Measurements from ENCODE around the gene CYP2A7. TPM values are rescaled to one million over a fixed set of nuclear protein-coding genes. Genes with fewer than 3 reads are reported as not detected.
"Not testable (repeated sequence)": the region's sequence is repeated elsewhere in the genome, so short reads cannot be mapped to it uniquely, and the experiment has no call there.

CYP2A7 gene
- polyA plus RNA-seq, 1 donor (not counting 4 experiments of a cell fraction or from before 2014, with no cell fraction given), result not detected

DNA sequence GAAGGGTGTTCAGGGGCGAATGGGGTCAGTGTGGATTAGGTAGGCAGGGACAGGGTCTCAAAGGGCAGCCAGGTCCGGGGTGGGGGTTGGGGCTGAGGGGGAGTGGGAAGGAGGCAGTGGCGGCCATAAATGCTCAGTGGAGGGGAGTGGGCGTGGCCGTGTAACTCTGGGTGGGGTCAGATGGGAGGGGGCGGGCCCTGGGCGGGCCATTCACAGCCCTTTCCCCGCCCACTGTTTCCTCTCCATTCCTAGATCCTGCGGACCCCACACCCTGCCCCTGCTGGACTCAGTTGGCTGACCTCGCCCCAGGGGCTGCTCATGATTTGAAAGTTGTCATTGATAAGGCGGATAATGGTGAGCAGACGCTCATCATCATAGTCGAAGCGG is 55.7 kb downstream of the CYP2A7 start:
- H3K9me3 ChIP-seq (ENCODE audit: control insufficient read depth, low read depth, low read length); H2AFZ ChIP-seq (ENCODE audit: control insufficient read depth, low read length); FAIRE-seq; H3K27me3 ChIP-seq (ENCODE audit: control insufficient read depth, extremely low read depth, insufficient read depth, low read length); H3K36me3 ChIP-seq (ENCODE audit: control insufficient read depth in 2 of 2, extremely low read depth in 1 of 2, insufficient read depth in 2 of 2, low read length in 2 of 2); H3K4me2 ChIP-seq (ENCODE audit: control insufficient read depth, extremely low read depth, insufficient read depth, low read depth, low read length); DNase-seq (ENCODE audit: low read depth, low spot score); H3K4me3 ChIP-seq (ENCODE audit: control insufficient read depth in 2 of 3, extremely low read depth in 1 of 3, insufficient read depth in 2 of 3, low read depth in 1 of 3, low read length in 3 of 3); dilution Hi-C loops (cut with MboI; ENCODE audit: extremely low pct_ligation_motif_present, low sequenced_read_pairs); H4K20me1 ChIP-seq (ENCODE audit: control insufficient read depth, extremely low read depth, insufficient read depth, low read length); H3K79me2 ChIP-seq (ENCODE audit: control insufficient read depth, insufficient read depth, low read length); H3K9ac ChIP-seq (ENCODE audit: control insufficient read depth, extremely low read depth, insufficient read depth, low read length); H3K4me1 ChIP-seq (ENCODE audit: control insufficient read depth, extremely low read depth, insufficient read depth, low read length); H3K27ac ChIP-seq (ENCODE audit: control insufficient read depth, insufficient read depth, low read length); H3K9me1 ChIP-seq (ENCODE audit: control insufficient read depth, extremely low read depth, insufficient read depth, low read length): not testable (repeated sequence)

DNA sequence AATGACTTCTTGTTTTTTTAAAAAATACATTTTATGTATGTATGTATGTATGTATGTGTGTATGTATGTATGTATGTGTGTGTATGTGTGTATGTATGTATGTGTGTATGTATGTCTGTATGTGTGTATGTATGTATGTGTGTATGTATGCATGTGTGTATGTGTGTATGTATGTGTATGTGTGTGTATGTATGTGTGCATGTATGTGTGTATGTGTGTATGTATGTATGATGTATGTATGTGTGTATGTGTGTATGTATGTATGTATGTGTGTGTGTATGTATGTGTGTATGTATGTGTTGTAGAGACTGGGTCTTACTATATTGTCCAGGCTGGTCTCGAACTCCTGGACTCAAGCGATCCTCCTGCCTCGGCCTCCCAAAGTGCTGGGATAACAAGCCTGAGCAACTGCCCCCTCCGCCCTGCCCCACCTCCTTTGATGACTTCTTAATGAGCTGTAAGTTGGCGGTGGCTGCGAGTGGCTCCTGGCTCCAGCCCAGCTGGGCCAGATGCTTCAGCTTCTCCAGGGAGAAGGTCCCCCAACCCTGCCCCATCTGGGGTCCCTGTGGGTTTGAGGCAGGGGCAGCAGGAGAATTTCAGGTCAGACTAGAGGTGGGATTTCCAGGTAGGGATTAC is 56.5 kb downstream of the CYP2A7 start:
- H3K9me3 ChIP-seq (ENCODE audit: control insufficient read depth, low read depth, low read length); H3K36me3 ChIP-seq (ENCODE audit: control insufficient read depth in 2 of 2, extremely low read depth in 1 of 2, insufficient read depth in 2 of 2, low read length in 2 of 2); H3K27me3 ChIP-seq (ENCODE audit: control insufficient read depth, extremely low read depth, insufficient read depth, low read length); H3K4me3 ChIP-seq (ENCODE audit: control insufficient read depth in 2 of 3, extremely low read depth in 1 of 3, insufficient read depth in 2 of 3, low read depth in 1 of 3, low read length in 3 of 3); H3K4me1 ChIP-seq (ENCODE audit: control insufficient read depth, extremely low read depth, insufficient read depth, low read length); H3K4me2 ChIP-seq (ENCODE audit: control insufficient read depth, extremely low read depth, insufficient read depth, low read depth, low read length); H3K27ac ChIP-seq (ENCODE audit: control insufficient read depth, insufficient read depth, low read length); DNase-seq (ENCODE audit: low read depth, low spot score); FAIRE-seq; H3K9ac ChIP-seq (ENCODE audit: control insufficient read depth, extremely low read depth, insufficient read depth, low read length); H3K79me2 ChIP-seq (ENCODE audit: control insufficient read depth, insufficient read depth, low read length); H4K20me1 ChIP-seq (ENCODE audit: control insufficient read depth, extremely low read depth, insufficient read depth, low read length); dilution Hi-C loops (cut with MboI; ENCODE audit: extremely low pct_ligation_motif_present, low sequenced_read_pairs); H3K9me1 ChIP-seq (ENCODE audit: control insufficient read depth, extremely low read depth, insufficient read depth, low read length); H2AFZ ChIP-seq (ENCODE audit: control insufficient read depth, low read length): not testable (repeated sequence)

Other genes starting within 250 kb of the CYP2A7 start
- 5.5 to 6.0 TPM (median 5.7 TPM) in 3 replicates for gene NUMBL, start 191.6 kb downstream of the CYP2A7 start, polyA plus RNA-seq
- gene COQ8B, start 165.3 kb downstream of the CYP2A7 start, polyA plus RNA-seq, result 11.0 to 13.8 TPM (median 13.8 TPM) in 3 replicates
- gene ITPKC, start 165.1 kb downstream of the CYP2A7 start, polyA plus RNA-seq, result 17.0 to 32.6 TPM (median 17.2 TPM) in 3 replicates
- gene ACTMAP, start 131.8 kb downstream of the CYP2A7 start, polyA plus RNA-seq, result 1.4 to 2.8 TPM (median 1.4 TPM) in 3 replicates
- 54.5 to 129 TPM (median 93.4 TPM) in 3 replicates for gene SNRPA, start 131.0 kb downstream of the CYP2A7 start, polyA plus RNA-seq
- gene MIA, start 106.7 kb downstream of the CYP2A7 start, polyA plus RNA-seq, result 3.4 to 7.4 TPM (median 5.5 TPM) in 3 replicates
- 13.2 to 17.1 TPM (median 15.0 TPM) in 3 replicates for gene RAB4B, start 104.0 kb downstream of the CYP2A7 start, polyA plus RNA-seq
- 31.6 to 57.0 TPM (median 41.0 TPM) in 3 replicates for gene EGLN2, start 83.0 kb downstream of the CYP2A7 start, polyA plus RNA-seq
- not detected in 3 replicates for gene CYP2A6, start 31.8 kb downstream of the CYP2A7 start, polyA plus RNA-seq
- gene CYP2B6, start 109.1 kb upstream of the CYP2A7 start, polyA plus RNA-seq, result not detected in 3 replicates
- not detected in 3 replicates for gene CYP2A13, start 206.2 kb upstream of the CYP2A7 start, polyA plus RNA-seq
- not detected in 3 replicates for gene CYP2F1, start 232.2 kb upstream of the CYP2A7 start, polyA plus RNA-seq

All from keratinocyte (primary cell).